Left forelimb (tissue), 1 donor: ENCODE results near the gene RNF182.
"Not testable (repeated sequence)": the region's sequence is repeated elsewhere in the genome, so short reads cannot be mapped to it uniquely, and the experiment has no call there.

Experiments
- DNase-seq: peaks from one replicate; pipeline ENCODE4 v3.0.0-alpha.2; 2018; ENCODE audit warnings: low spot score

Gene RNF182, protein sequence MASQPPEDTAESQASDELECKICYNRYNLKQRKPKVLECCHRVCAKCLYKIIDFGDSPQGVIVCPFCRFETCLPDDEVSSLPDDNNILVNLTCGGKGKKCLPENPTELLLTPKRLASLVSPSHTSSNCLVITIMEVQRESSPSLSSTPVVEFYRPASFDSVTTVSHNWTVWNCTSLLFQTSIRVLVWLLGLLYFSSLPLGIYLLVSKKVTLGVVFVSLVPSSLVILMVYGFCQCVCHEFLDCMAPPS

DNA sequence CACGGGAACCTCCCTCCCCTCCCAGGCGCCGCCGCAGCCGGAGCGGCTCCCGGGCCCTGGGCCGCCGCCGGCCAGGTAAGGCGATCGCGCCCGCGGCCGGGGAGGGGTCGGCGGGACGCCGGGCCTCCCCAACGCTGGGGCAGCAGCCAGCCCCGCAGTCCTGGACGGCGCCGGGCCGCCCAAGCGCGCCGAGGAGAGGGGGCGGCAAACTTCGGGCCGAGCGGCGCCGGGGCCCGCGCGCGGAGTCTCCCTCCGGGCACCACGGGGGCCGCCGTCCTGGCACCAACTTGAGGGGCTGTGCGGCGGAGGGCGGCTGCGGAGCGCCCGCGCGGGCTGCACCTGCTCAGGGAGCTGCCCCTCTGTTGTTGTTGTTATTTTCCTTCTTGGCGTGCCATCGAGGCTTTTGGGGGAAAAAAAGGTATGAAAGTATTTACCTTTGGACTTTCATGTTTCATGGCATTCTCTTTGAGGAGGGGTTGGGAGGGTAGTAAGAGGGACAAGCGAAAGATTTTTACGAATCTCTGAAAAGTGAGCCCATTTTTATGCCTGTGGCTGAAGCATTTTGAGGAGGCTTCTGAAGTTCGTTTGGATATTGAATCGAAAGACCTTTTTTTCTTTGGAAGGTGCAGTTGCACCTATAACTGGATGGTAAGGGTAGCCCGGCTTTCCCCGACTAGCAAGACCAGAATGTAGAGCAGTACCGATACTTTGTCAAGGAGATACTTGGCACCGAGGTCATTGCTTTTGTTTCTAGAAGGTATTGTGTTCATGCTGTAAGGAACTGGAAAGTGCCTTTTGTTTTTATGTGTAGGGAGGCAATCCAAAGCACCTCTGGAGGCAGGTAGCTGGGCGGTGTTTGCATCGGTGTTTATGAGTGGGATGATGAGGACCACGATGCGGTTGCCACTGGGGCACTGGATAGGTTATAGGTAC lies at the start of gene RNF182:
RNF182 (plus strand) TSS at position 4 of the 933 bp plus-strand sequence. CDS start 52,168 bp downstream, outside the sequence.
- no peak for DNase-seq

GRCh38 chr6:13877051-13877450 lies 47.7 kb upstream of the RNF182 start:
- no peak for DNase-seq

GRCh38 chr6:13880061-13880663 lies 44.6 kb upstream of the RNF182 start:
- not testable (repeated sequence) for DNase-seq

DNA sequence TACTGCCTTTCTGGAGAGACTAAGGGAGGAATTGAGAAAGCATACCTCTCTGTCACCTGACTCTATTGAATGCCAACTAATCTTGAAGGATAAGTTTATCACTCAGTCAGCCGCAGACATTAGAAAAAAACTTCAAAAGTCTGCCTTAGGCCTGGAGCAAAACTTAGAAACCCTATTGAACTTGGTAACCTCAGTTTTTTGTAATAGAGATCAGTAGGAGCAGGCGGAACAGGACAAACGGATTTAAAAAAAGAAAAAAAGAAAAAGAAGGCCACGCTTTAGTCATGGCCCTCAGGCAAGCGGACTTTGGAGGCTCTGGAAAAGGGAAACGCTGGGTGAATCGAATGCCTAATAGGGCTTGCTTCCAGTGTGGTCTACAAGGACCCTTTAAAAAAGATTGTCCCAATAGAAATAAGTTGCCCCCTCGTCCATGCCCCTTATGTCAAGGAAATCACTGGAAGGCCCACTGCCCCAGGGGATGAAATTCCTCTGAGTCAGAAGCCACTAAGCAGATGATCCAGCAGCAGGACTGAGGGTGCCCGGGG lies 43.1 kb upstream of the RNF182 start:
- no peak for DNase-seq

DNA sequence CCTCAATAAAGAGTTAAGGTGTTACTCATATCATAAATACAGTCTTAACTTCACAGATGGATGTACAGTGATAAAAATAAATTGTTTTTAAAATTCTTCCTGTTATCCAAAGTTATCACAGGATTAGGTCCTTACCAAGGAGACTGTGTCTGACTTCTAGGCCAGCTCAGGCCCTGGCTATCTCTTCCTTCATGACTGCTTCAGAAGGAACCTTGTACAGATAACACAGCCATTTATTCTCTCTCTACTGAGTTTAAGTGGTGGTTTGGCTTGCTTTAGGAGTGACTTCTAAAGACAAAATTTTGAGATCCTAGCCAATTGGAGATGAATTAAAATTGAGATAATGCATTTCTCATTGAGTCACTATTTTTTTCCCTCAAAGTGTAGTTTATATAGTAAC lies 40.8 kb upstream of the RNF182 start:
- no peak for DNase-seq

DNA sequence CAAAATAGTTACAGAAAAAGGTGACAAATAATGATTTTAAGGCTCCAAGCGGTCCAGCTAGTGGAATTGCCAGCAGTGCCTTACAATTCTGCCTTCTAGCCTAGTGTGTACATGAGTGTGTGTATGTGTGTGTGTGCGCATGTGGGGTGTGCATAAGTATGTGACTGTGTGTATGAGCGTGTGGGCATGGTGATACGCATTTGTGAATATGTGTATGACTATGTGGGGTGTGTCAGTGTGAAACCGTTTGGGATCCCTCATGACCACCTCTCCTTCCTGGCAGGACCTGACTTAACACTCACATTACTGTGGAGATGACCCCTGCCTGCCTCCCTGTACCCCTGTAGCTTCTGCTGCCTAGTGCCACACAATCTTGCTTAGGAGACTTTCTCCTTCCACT lies 40.4 kb upstream of the RNF182 start:
- no peak for DNase-seq

DNA sequence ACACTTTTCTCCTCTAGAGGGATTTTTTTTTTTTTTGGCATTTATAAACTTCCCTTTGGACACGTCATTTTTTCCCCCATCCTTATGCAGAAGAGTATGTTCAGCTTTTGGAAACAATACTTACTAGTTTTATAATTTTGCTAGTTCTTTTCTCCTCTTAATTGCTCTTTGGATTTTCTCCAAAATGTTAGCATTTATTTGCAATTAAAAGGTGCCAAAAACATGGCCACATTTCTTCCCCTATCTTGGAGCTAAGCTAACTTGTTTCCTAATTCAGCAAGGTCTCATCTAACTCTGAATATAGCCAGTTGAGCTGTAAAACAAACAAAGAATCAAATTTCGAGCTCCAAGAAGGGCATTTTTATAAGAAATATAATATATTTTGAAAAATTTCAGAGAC lies 39.2 kb upstream of the RNF182 start:
- DNase-seq = no peak

GRCh38 chr6:13886949-13887348 lies 37.8 kb upstream of the RNF182 start:
- no peak for DNase-seq

- no peak for DNase-seq
Measured at GRCh38 chr6:13892017-13892645, 32.6 kb upstream of the RNF182 start.

GRCh38 chr6:13902922-13903321 lies 21.8 kb upstream of the RNF182 start:
- DNase-seq = no peak

- no peak for DNase-seq
Measured at GRCh38 chr6:13903364-13903763, 21.4 kb upstream of the RNF182 start.

GRCh38 chr6:13907001-13907350 lies 17.8 kb upstream of the RNF182 start:
- DNase-seq = no peak

GRCh38 chr6:13907614-13908215 lies 17.0 kb upstream of the RNF182 start:
- DNase-seq = no peak

DNA sequence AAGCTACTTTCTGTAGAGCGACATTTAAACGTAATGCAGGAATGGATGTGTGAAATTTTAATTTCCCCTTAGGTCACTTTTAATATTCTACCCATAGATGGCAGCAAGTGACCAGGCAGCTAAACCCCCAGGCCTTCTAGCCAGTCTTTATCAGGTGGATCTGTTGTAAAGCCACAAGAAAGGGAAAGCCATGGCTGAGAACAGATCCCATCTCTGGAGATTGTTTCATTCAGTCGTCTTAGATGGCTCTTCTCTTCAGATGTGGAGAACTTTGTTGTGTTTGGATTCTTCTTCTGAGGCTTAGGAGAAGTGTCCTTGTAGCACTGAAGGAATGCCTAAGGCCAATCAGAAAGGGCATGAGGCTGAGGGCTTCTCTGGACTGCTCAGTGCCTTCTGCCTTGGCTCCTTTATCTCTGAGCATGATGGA lies 15.8 kb upstream of the RNF182 start:
- no peak for DNase-seq

DNA sequence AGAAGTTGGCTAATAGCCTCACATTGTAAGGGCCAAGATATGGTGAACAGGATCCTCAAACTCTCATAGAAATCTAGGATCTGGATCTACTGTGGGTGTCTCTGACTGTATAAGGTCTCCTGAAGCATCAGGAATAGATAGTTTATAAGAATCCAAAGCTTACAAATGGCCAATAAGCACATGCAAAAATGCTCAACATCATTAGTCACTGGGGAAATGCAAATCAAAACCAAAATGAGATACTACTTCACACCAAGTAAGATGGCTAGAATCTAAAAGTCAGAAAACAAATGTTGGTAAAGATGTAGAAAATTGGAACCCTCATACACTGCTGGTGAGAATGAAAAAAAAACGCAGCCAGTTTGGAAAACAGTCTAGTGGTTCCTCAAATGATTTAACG lies 14.3 kb upstream of the RNF182 start:
- DNase-seq = no peak

- DNase-seq = no peak
Measured at GRCh38 chr6:13911337-13911736, 13.4 kb upstream of the RNF182 start.

DNA sequence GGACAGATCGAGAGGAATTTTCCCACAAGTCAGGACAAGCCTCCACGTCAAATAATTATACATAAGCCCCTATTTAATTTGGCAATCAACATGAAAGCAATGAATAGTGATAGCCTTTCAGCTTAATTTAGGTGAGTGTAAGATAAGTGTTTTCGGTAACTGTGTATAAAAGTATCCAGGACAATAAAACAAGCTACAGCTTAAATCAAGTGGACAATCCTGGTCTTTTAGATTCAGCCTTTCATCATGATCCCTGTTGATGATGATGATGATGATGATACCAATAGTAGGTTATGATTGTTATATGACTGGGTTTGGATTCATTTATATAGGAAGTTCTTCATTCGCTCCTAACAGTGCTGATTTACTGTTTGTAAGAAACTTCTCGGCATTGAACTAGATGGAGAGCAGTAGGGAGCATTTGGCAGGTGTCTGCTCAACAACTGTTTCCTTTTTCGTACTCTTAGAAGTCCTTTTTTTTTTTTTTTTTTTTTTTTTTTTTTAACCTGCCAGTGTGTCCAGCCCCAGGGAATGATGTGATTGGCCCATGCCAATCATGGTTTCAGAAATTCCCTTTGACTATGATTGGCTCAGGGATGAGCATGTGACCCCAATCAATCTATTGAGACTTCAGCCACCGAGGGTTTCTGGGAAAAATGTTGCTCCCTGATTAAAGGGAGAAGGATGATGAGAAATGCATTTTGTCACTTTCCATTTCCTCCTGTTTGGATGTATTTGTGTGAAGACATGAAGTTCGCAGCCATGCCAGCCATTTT lies 11.3 kb upstream of the RNF182 start:
- DNase-seq = no peak

- no peak for DNase-seq
Measured at GRCh38 chr6:13914351-13914750, 10.4 kb upstream of the RNF182 start.

GRCh38 chr6:13915561-13916229 lies 9.1 kb upstream of the RNF182 start:
- DNase-seq = no peak

- no peak for DNase-seq
Measured at GRCh38 chr6:13916230-13916944, 8.4 kb upstream of the RNF182 start.
